ENCODE results near the gene SCYGR7. TPM values are rescaled to one million over a fixed set of nuclear protein-coding genes. Genes with fewer than 3 reads are reported as not detected.

The SCYGR7 gene
- total RNA-seq, 1 donor from 2014 or later, result not detected

- Mint-ChIP-seq H3K27me3 (ENCODE audit: insufficient read depth) (no peaks in the 10 kb centered on the region), H3K36me3 (ENCODE audit: low read depth) (no peaks in the 10 kb centered on the region), H3K9me3 (no peaks in the 10 kb centered on the region), H3K4me1 (ENCODE audit: low read depth) (no peaks in the 10 kb centered on the region), H3K27ac (no peak overlapping the region), H3K4me3 (no peak overlapping the region)
- DNase-seq (ENCODE audit: low spot score), result peak; percentile 25
- intact Hi-C loops (cut with micrococcal nuclease), result loop anchor here (1.0 to 5.0 kb wide), 6 partner anchors 17 to 637 kb away; partner anchors contain the start of gene AGFG1
Measured at GRCh38 chr2:227766373-227766883, 38.3 kb downstream of the SCYGR7 start.

GRCh38 chr2:227767830-227768229 is 39.7 kb downstream of the SCYGR7 start:
- no peaks in the 10 kb centered on the region for H3K9me3 Mint-ChIP-seq
- no peak for DNase-seq (ENCODE audit: low spot score)
- H3K4me3 Mint-ChIP-seq, result no peak overlapping the region
- intact Hi-C loops (cut with micrococcal nuclease), result loop anchor here (5.0 kb wide), 1 partner anchor 296 kb away; the partner anchor contains the start of gene AGFG1
- H3K27ac Mint-ChIP-seq, result no peak overlapping the region
- no peaks in the 10 kb centered on the region for H3K36me3 Mint-ChIP-seq (ENCODE audit: low read depth)
- no peaks in the 10 kb centered on the region for H3K4me1 Mint-ChIP-seq (ENCODE audit: low read depth)
- no peaks in the 10 kb centered on the region for H3K27me3 Mint-ChIP-seq (ENCODE audit: insufficient read depth)

- DNase-seq (ENCODE audit: low spot score), result no peak
- Mint-ChIP-seq H3K9me3 (no peaks in the 10 kb centered on the region), H3K36me3 (ENCODE audit: low read depth) (no peaks in the 10 kb centered on the region), H3K4me1 (ENCODE audit: low read depth) (no peaks in the 10 kb centered on the region), H3K4me3 (no peak overlapping the region), H3K27me3 (ENCODE audit: insufficient read depth) (no peaks in the 10 kb centered on the region), H3K27ac (no peak overlapping the region)
- intact Hi-C loops (cut with micrococcal nuclease), result no loop called here
Measured at GRCh38 chr2:227772197-227772661, 44.1 kb downstream of the SCYGR7 start.

GRCh38 chr2:227772932-227773331 is 44.8 kb downstream of the SCYGR7 start:
- H3K9me3 Mint-ChIP-seq, result no peaks in the 10 kb centered on the region
- no peaks in the 10 kb centered on the region for H3K36me3 Mint-ChIP-seq (ENCODE audit: low read depth)
- intact Hi-C loops (cut with micrococcal nuclease), result no loop called here
- no peaks in the 10 kb centered on the region for H3K27me3 Mint-ChIP-seq (ENCODE audit: insufficient read depth)
- DNase-seq (ENCODE audit: low spot score), result no peak
- H3K4me3 Mint-ChIP-seq, result no peak overlapping the region
- no peak overlapping the region for H3K27ac Mint-ChIP-seq
- H3K4me1 Mint-ChIP-seq (ENCODE audit: low read depth), result no peaks in the 10 kb centered on the region

GRCh38 chr2:227774011-227774624 is 46.0 kb downstream of the SCYGR7 start:
- H3K36me3 Mint-ChIP-seq (ENCODE audit: low read depth), result no peaks in the 10 kb centered on the region
- intact Hi-C loops (cut with micrococcal nuclease), result loop anchor here (2.0 kb wide), 1 partner anchor 89 kb away; no protein-coding TSS in a partner anchor
- H3K27ac Mint-ChIP-seq, result no peak overlapping the region
- H3K27me3 Mint-ChIP-seq (ENCODE audit: insufficient read depth), result no peaks in the 10 kb centered on the region
- no peak for DNase-seq (ENCODE audit: low spot score)
- no peak overlapping the region for H3K4me3 Mint-ChIP-seq
- no peaks in the 10 kb centered on the region for H3K9me3 Mint-ChIP-seq
- H3K4me1 Mint-ChIP-seq (ENCODE audit: low read depth), result no peaks in the 10 kb centered on the region

GRCh38 chr2:227774895-227775842 is 47.0 kb downstream of the SCYGR7 start:
- Mint-ChIP-seq H3K27me3 (ENCODE audit: insufficient read depth) (no peaks in the 10 kb centered on the region), H3K27ac (no peak overlapping the region), H3K4me3 (no peak overlapping the region), H3K36me3 (ENCODE audit: low read depth) (no peaks in the 10 kb centered on the region), H3K9me3 (no peaks in the 10 kb centered on the region), H3K4me1 (ENCODE audit: low read depth) (no peaks in the 10 kb centered on the region)
- no peak for DNase-seq (ENCODE audit: low spot score)
- intact Hi-C loops (cut with micrococcal nuclease), result loop anchor here (2.0 kb wide), 1 partner anchor 88 kb away; no protein-coding TSS in a partner anchor

Other genes with a start within 250 kb of the SCYGR7 start
- not detected in 2 replicates for gene SCYGR2, start 129.4 kb upstream of the SCYGR7 start, total RNA-seq
- gene SCYGR3, start 113.5 kb upstream of the SCYGR7 start, total RNA-seq, result not detected in 2 replicates
- gene SCYGR4, start 110.8 kb upstream of the SCYGR7 start, total RNA-seq, result not detected in 2 replicates
- gene SCYGR5, start 61.5 kb upstream of the SCYGR7 start, total RNA-seq, result not detected in 2 replicates
- not detected in 2 replicates for gene SLC19A3, start 10.3 kb upstream of the SCYGR7 start, total RNA-seq
- gene SCYGR6, start 3.6 kb upstream of the SCYGR7 start, total RNA-seq, result not detected in 2 replicates
- gene SCYGR8, start 17.6 kb downstream of the SCYGR7 start, total RNA-seq, result not detected in 2 replicates
- 1.2 and 3.2 TPM in 2 replicates for gene CCL20, start 85.5 kb downstream of the SCYGR7 start, total RNA-seq
- not detected in 2 replicates for gene DAW1, start 143.3 kb downstream of the SCYGR7 start, total RNA-seq

Data from activated T-helper 1 cell treated with anti-CD3 and anti-CD28 coated beads, Interleukin-12 subunit alpha, Interleukin-12 subunit beta, Interleukin-2, Interleukin-4 antibody, amounts not matched to agents 30 ng/mL and 10 ng/mL and 1 ng/mL, durations not matched to agents 14 hours and 24 hours and 36 hours (primary cell).